Testis (tissue), 2 donors: ENCODE data around the gene MRPL27.

Experiments
- POLR2A ChIP-seq: fragments of 450-650 bp; IDR thresholded peaks from one replicate; pipeline ENCODE4 v1.6.1; 2017; ENCODE audit warnings: antibody characterized with exemption, mild to moderate bottlenecking, moderate library complexity
- TF ChIP-seq, protein P1 (sequence below), 3 experiments: fragments of 450-650 bp in 2 of 3; fragments of 200-600 bp in 1 of 3; sonication (generic) in 1 of 3; IDR thresholded peaks; one replicate each; pipeline ENCODE4 v1.5.1; 2016 to 2019; ENCODE audit warnings: antibody characterized with exemption in 3 of 3, mild to moderate bottlenecking in 2 of 3, moderate library complexity in 1 of 3

DNA sequence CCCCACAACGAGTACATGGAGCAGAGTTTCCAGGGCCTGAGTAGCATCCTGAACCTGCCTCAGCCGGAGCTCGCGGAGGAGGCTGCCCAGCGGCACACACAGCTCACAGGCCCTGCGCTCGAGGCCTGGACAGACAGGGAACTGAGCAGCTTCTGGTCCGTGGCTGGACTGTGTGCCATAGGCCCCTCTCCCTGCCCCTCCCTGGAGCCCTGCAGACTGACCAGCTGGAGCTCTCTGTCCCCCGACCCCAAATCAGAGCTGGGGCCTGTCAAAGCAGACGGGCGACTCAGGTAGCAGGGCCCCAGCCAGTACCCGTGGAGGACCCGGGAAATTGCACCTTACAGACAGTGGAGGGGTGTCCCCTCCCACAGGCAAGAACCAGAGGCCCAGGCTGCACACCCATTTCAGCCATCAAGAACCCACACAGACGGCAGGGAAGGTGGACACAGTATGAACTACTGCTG lies 13.0 kb downstream of the MRPL27 start:
- TF ChIP-seq, protein P1, sequence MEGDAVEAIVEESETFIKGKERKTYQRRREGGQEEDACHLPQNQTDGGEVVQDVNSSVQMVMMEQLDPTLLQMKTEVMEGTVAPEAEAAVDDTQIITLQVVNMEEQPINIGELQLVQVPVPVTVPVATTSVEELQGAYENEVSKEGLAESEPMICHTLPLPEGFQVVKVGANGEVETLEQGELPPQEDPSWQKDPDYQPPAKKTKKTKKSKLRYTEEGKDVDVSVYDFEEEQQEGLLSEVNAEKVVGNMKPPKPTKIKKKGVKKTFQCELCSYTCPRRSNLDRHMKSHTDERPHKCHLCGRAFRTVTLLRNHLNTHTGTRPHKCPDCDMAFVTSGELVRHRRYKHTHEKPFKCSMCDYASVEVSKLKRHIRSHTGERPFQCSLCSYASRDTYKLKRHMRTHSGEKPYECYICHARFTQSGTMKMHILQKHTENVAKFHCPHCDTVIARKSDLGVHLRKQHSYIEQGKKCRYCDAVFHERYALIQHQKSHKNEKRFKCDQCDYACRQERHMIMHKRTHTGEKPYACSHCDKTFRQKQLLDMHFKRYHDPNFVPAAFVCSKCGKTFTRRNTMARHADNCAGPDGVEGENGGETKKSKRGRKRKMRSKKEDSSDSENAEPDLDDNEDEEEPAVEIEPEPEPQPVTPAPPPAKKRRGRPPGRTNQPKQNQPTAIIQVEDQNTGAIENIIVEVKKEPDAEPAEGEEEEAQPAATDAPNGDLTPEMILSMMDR (IDR thresholded peaks at IDR 0.05): no peak
- TF ChIP-seq POLR2A: no peak
